Stimulated activated CD8-positive, alpha-beta memory T cell treated with anti-CD3 and anti-CD28 coated beads, Interleukin-7, amount 100 ng/mL, for 1 hour (primary cell): ENCODE data around the gene ATAT1.
"Not testable (repeated sequence)": the region's sequence is repeated elsewhere in the genome, so short reads cannot be mapped to it uniquely, and the experiment has no call there.

Experiments used
- DNase-seq, 2 donors: peaks; one replicate each; pipeline ENCODE4 v3.0.0-alpha.2; 2020; ENCODE audit warnings: low read depth in 2 of 2

The ATAT1 gene

GRCh38 chr6:30651143-30651542 is 24.5 kb downstream of the ATAT1 start:
- no peak for DNase-seq

GRCh38 chr6:30654798-30655742 is 28.4 kb downstream of the ATAT1 start:
- DNase-seq = no peak

- DNase-seq = no peak
Measured at GRCh38 chr6:30655743-30656094, 29.0 kb downstream of the ATAT1 start.

- DNase-seq = no peak
Measured at GRCh38 chr6:30656513-30656912, 29.8 kb downstream of the ATAT1 start.

GRCh38 chr6:30657454-30657853 is 30.8 kb downstream of the ATAT1 start:
- DNase-seq = no peak

GRCh38 chr6:30657922-30658321 is 31.2 kb downstream of the ATAT1 start:
- not testable (repeated sequence) for DNase-seq

GRCh38 chr6:30664994-30665767 is 38.5 kb downstream of the ATAT1 start:
- DNase-seq = no peak

- DNase-seq = not testable (repeated sequence)
Measured at GRCh38 chr6:30666300-30666699, 39.6 kb downstream of the ATAT1 start.

GRCh38 chr6:30670760-30671527 is 44.3 kb downstream of the ATAT1 start:
- DNase-seq = no peak

- DNase-seq = peak; percentile 79 to 84
Measured at GRCh38 chr6:30672445-30673253, 46.0 kb downstream of the ATAT1 start, which contains the start of gene DHX16. Gene DHX16 (minus strand): TSS chr6:30673006. CDS start chr6:30672841, 165 bp downstream.

GRCh38 chr6:30676660-30677285 is 50.1 kb downstream of the ATAT1 start:
- DNase-seq = no peak

GRCh38 chr6:30678964-30679726 is 52.5 kb downstream of the ATAT1 start:
- peak; percentile 85 to 88 for DNase-seq

- no peak for DNase-seq
Measured at GRCh38 chr6:30679765-30680535, 53.3 kb downstream of the ATAT1 start.

- no peak for DNase-seq
Measured at GRCh38 chr6:30681766-30682142, 55.1 kb downstream of the ATAT1 start.

GRCh38 chr6:30682143-30683117 is 55.8 kb downstream of the ATAT1 start:
- peak; percentile 66 to 70 for DNase-seq

- no peak for DNase-seq
Measured at GRCh38 chr6:30683183-30683979, 56.7 kb downstream of the ATAT1 start.

- DNase-seq = no peak
Measured at GRCh38 chr6:30683980-30684338, 57.3 kb downstream of the ATAT1 start.
